Ramos (cell line): Measurements from ENCODE around the gene DNM2.

Source experiments
- in situ Hi-C: fragments of 300-500 bp; cut with MboI; formaldehyde crosslinking; loops from one replicate; pipeline ENCODE4 v1.14.3; 2022; ENCODE audit warnings: low sequenced_read_pairs; ENCODE audit not compliant: unreplicated experiment

The DNM2 gene

GRCh38 chr19:10688545-10689280 lies 29.2 kb upstream of the DNM2 start:
- in situ Hi-C loops, result no loop called here

- in situ Hi-C loops, result no loop called here
Measured at GRCh38 chr19:10690341-10690781, 27.5 kb upstream of the DNM2 start.

- in situ Hi-C loops, result no loop called here
Measured at GRCh38 chr19:10691178-10691881, 26.5 kb upstream of the DNM2 start.

- in situ Hi-C loops, result no loop called here
Measured at GRCh38 chr19:10691883-10692282, 26.0 kb upstream of the DNM2 start.

- in situ Hi-C loops, result no loop called here
Measured at GRCh38 chr19:10692673-10693264, 25.1 kb upstream of the DNM2 start.

GRCh38 chr19:10694706-10695307 lies 23.1 kb upstream of the DNM2 start:
- in situ Hi-C loops, result loop anchor here (5.0 kb wide), 1 partner anchor 113 kb away; no protein-coding TSS in a partner anchor

GRCh38 chr19:10695401-10696398 lies 22.2 kb upstream of the DNM2 start:
- in situ Hi-C loops, result loop anchor here (5.0 kb wide), 1 partner anchor 113 kb away; no protein-coding TSS in a partner anchor

- in situ Hi-C loops, result loop anchor here (5.0 kb wide), 1 partner anchor 117 kb away; no protein-coding TSS in a partner anchor
Measured at GRCh38 chr19:10699650-10700335, 18.1 kb upstream of the DNM2 start.

- in situ Hi-C loops, result no loop called here
Measured at GRCh38 chr19:10701955-10702525, 15.8 kb upstream of the DNM2 start.

- in situ Hi-C loops, result no loop called here
Measured at GRCh38 chr19:10706990-10707389, 10.9 kb upstream of the DNM2 start.

GRCh38 chr19:10707440-10707839 lies 10.4 kb upstream of the DNM2 start:
- in situ Hi-C loops, result no loop called here

- in situ Hi-C loops, result no loop called here
Measured at GRCh38 chr19:10708291-10708690, 9.6 kb upstream of the DNM2 start.

GRCh38 chr19:10712045-10712444 lies 5.8 kb upstream of the DNM2 start:
- in situ Hi-C loops, result no loop called here

GRCh38 chr19:10712754-10713153 lies 5.1 kb upstream of the DNM2 start:
- in situ Hi-C loops, result no loop called here

GRCh38 chr19:10713317-10713716 lies 4.6 kb upstream of the DNM2 start:
- in situ Hi-C loops, result no loop called here

GRCh38 chr19:10717054-10717355 lies 874 bp upstream of the DNM2 start:
- in situ Hi-C loops, result no loop called here

- in situ Hi-C loops, result no loop called here
Measured at GRCh38 chr19:10718205-10719196, 622 bp downstream of the DNM2 start.
